ENCODE results near the gene STIM2. TPM values are rescaled to one million over a fixed set of nuclear protein-coding genes. Genes with fewer than 3 reads are reported as not detected.
A peak's percentile ranks its signal among the peaks of the same experiment; 100 is the strongest.

The STIM2 gene
- total RNA-seq, 6 experiments from 2014 or later, result 9.1 to 14.6 (median 9.6) TPM

- intact Hi-C loops (cut with DNase I), result no loop called here
- TF ChIP-seq POLR2A (IDR thresholded peaks at IDR 0.05), result no peak
- no peak for TF ChIP-seq CTCF (IDR thresholded peaks at IDR 0.05)
- H3K27ac ChIP-seq, result no peak overlapping the region
- no peaks in the 10 kb centered on the region for H3K36me3 ChIP-seq
- DNase-seq, result peak in 1 of 3 donors; percentile 23
- H3K4me1 ChIP-seq, result no peaks in the 10 kb centered on the region
- H3K4me3 ChIP-seq, result no peak overlapping the region
- H3K27me3 ChIP-seq, result no peaks in the 10 kb centered on the region
- ATAC-seq, result no peak
- H3K9me3 ChIP-seq, result no peaks in the 10 kb centered on the region
- 68% methylated on average over 8 of the region's 16 CpGs for WGBS (ENCODE audit: insufficient coverage, low coverage, low lambda C conversion rate, missing lambda C conversion rate)
These were observed 195.6 kb downstream of the STIM2 start for GRCh38 chr4:27056281-27056680.

- TF ChIP-seq POLR2A (IDR thresholded peaks at IDR 0.05) (no peak), CTCF (IDR thresholded peaks at IDR 0.05) (no peak)
- Histone ChIP-seq H3K27ac (no peak overlapping the region), H3K36me3 (no peaks in the 10 kb centered on the region), H3K4me1 (no peaks in the 10 kb centered on the region), H3K27me3 (no peaks in the 10 kb centered on the region), H3K4me3 (no peak overlapping the region), H3K9me3 (no peaks in the 10 kb centered on the region)
- 76% methylated on average over 9 of the region's 10 CpGs for WGBS (ENCODE audit: insufficient coverage, low coverage, low lambda C conversion rate, missing lambda C conversion rate)
- ATAC-seq (no peak), DNase-seq (no peak)
- intact Hi-C loops (cut with DNase I), result no loop called here
These were observed 196.4 kb downstream of the STIM2 start for GRCh38 chr4:27057053-27057452.

- H3K4me1 ChIP-seq, result no peaks in the 10 kb centered on the region
- TF ChIP-seq POLR2A (IDR thresholded peaks at IDR 0.05) (no peak), CTCF (IDR thresholded peaks at IDR 0.05) (no peak)
- ATAC-seq, result no peak
- H3K27ac ChIP-seq, result no peak overlapping the region
- no peak overlapping the region for H3K4me3 ChIP-seq
- intact Hi-C loops (cut with DNase I), result no loop called here
- no peaks in the 10 kb centered on the region for H3K27me3 ChIP-seq
- no peaks in the 10 kb centered on the region for H3K9me3 ChIP-seq
- 69% methylated on average over 4 of the region's 6 CpGs for WGBS (ENCODE audit: insufficient coverage, low coverage, low lambda C conversion rate, missing lambda C conversion rate)
- no peak for DNase-seq
- no peaks in the 10 kb centered on the region for H3K36me3 ChIP-seq
These were observed 197.0 kb downstream of the STIM2 start for GRCh38 chr4:27057662-27058061.

GRCh38 chr4:27058819-27059406, 198.3 kb downstream of the STIM2 start:
- no peaks in the 10 kb centered on the region for H3K9me3 ChIP-seq
- no peaks in the 10 kb centered on the region for H3K36me3 ChIP-seq
- H3K27me3 ChIP-seq, result no peaks in the 10 kb centered on the region
- no peak overlapping the region for H3K4me3 ChIP-seq
- DNase-seq (peak in 1 of 3 donors; percentile 8), ATAC-seq (no peak)
- H3K4me1 ChIP-seq, result no peaks in the 10 kb centered on the region
- WGBS (ENCODE audit: insufficient coverage, low coverage, low lambda C conversion rate, missing lambda C conversion rate), result 36% methylated on average over 4 of the region's 5 CpGs
- no peak overlapping the region for H3K27ac ChIP-seq
- intact Hi-C loops (cut with DNase I), result no loop called here
- no peak for TF ChIP-seq CTCF (IDR thresholded peaks at IDR 0.05)
- no peak for TF ChIP-seq POLR2A (IDR thresholded peaks at IDR 0.05)

- TF ChIP-seq POLR2A (IDR thresholded peaks at IDR 0.05) (no peak), CTCF (IDR thresholded peaks at IDR 0.05) (no peak)
- Histone ChIP-seq H3K4me1 (no peaks in the 10 kb centered on the region), H3K36me3 (no peaks in the 10 kb centered on the region), H3K27ac (no peak overlapping the region), H3K4me3 (no peak overlapping the region), H3K27me3 (no peaks in the 10 kb centered on the region), H3K9me3 (no peaks in the 10 kb centered on the region)
- WGBS (ENCODE audit: insufficient coverage, low coverage, low lambda C conversion rate, missing lambda C conversion rate), result 75% methylated on average over 5 of the region's 5 CpGs
- intact Hi-C loops (cut with DNase I), result no loop called here
- DNase-seq, result no peak
- no peak for ATAC-seq
These were observed 198.8 kb downstream of the STIM2 start for GRCh38 chr4:27059446-27059845.

Measured in right lobe of liver (tissue), 6 donors.